Lung (tissue), 12 donors: ENCODE measurements around the gene SDK2. TPM values are rescaled to one million over a fixed set of nuclear protein-coding genes. Genes with fewer than 3 reads are reported as not detected.

Experiments
- ATAC-seq: fragments of 200-7000 bp; cut with Tn5 transposase; one replicate; pipeline ENCODE4 v1.9.1; 2020; ENCODE audit warnings: moderate number of reproducible peaks; ENCODE audit not compliant: insufficient read depth, low FRiP score
- DNase-seq, 3 donors: peaks; one replicate each; pipeline ENCODE4 v3.0.0-alpha.2; 2013 to 2017
- H3K27ac ChIP-seq, 2 donors: one replicate each; pipeline ENCODE4 v1.5.1; 2013; ENCODE audit warnings: mild to moderate bottlenecking in 2 of 2, moderate library complexity in 2 of 2, control low read depth in 1 of 2, inconsistent platforms in 1 of 2, low read depth in 1 of 2, low read length in 1 of 2
- H3K27me3 ChIP-seq, 3 donors: one replicate each; pipeline ENCODE4 v1.5.1; 2013; ENCODE audit warnings: low read length in 2 of 3; ENCODE audit not compliant: control insufficient read depth in 3 of 3, insufficient read depth in 3 of 3
- H3K36me3 ChIP-seq, 4 donors: one replicate each; pipeline ENCODE4 v1.5.1; 2013; ENCODE audit warnings: low read length in 4 of 4, mild to moderate bottlenecking in 1 of 4, moderate library complexity in 1 of 4; ENCODE audit not compliant: control insufficient read depth in 4 of 4, insufficient read depth in 4 of 4
- H3K4me1 ChIP-seq, 5 donors: one replicate each; pipeline ENCODE4 v1.5.1; 2013; ENCODE audit warnings: low read length in 5 of 5, mild to moderate bottlenecking in 2 of 5, moderate library complexity in 1 of 5; ENCODE audit not compliant: control insufficient read depth in 5 of 5, insufficient read depth in 5 of 5
- H3K4me3 ChIP-seq: one replicate; pipeline ENCODE4 v1.5.1; 2013; ENCODE audit warnings: mild to moderate bottlenecking, control low read depth, moderate library complexity
- H3K9ac ChIP-seq, 2 donors: one replicate each; pipeline ENCODE4 v1.5.1; 2013; ENCODE audit warnings: low read length in 2 of 2, control low read depth in 1 of 2; ENCODE audit not compliant: insufficient read depth in 1 of 2
- H3K9me3 ChIP-seq, 4 donors: one replicate each; pipeline ENCODE4 v1.5.1; 2013; ENCODE audit warnings: low read length in 3 of 4, mild to moderate bottlenecking in 1 of 4, moderate library complexity in 1 of 4; ENCODE audit not compliant: control insufficient read depth in 4 of 4, insufficient read depth in 3 of 4
- WGBS, 2 donors: extraction: QIAGEN DNeasy Blood & Tissue Kit; methylation state at CpG; one replicate each; pipeline ENCODE4 v1.1.7; 2013; 5-methylcytosine and 5-hydroxymethylcytosine counted together
- polyA plus RNA-seq, 2 donors: library from polyadenylated mRNA; stranded (reverse); fragments of 200-250 nt; gene quantifications; one replicate each; pipeline ENCODE4 v1.2.1, GENCODE V29; 2013
- total RNA-seq, 2 donors: library from RNA; depleted of rRNA in 1 of 2; stranded (reverse); fragments of >200 nt in 1 of 2; gene quantifications; one replicate each; pipeline ENCODE4 v1.2.1, GENCODE V29; 2014 to 2021
- TF ChIP-seq, protein P1 (sequence below): IDR thresholded peaks from 2 replicates; pipeline ENCODE4 v1.5.1; 2012; ENCODE audit warnings: mild to moderate bottlenecking; ENCODE audit errors: control extremely low read depth, extremely low read depth
- donor health status: control.
- donor health status: control.
- donor health status: Bipolar disorder and iron deficiency.
- donor health status: healthy.
- donor health status: DM: yes; HTN: yes; CAD: no.

The SDK2 gene
- total and polyA plus RNA-seq, 4 donors = 0.91 to 41.7 (median 4.3) TPM

DNA sequence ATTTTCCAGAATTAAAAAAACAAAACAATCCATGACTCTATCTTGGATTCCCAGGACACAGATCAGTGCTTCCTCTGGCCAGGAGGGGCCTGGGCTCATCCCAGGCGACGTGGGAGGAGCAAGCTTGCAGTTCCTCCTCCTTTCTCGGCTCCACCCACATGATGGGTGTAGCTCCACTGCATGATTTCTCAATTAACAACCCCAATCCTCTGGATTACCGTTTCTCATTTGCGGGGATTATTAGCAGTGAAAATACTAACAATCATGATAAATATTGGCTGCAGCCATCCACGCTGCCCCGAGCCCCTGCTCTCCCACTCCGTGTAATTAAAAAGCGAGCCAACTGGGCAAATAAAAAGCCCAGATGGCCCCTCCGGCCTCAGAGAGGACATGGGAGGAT is 46.4 kb upstream of the SDK2 start:
- DNase-seq = no peak
- 74 to 79% methylated on average over 10 of the region's 10 CpGs for WGBS, 2 donors

DNA sequence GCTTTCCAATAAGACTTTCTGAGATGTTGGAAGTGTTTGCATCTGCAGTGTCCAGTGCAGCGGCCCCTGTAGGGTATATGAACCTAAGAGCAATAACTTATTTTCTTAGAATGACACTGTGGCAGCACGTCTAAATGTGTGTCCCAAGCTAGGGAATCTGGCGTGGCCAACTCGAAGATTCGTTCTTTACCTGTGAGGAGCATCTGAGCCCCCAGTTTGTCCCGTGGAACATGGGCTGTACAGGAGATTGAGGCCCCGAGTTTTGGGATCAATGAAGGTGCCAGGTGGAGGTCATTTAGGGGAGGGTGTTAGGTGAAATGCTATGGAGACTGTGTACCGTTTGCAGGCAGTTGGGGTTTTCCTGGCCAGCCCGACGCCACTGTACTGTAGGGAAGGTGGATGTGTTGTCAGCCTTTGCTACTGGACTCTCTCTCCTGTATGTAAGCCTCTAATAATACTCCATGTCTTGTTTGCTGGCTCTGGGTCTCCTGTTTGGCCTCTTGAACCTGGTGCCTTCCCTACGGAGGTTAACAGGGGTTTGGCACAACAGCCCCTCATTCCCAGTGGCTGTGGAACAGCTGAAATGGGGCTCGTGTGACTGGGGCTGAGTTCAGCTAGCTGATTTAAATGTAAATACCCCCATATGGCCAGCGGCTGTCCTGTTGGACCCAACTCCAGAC is 45.5 kb upstream of the SDK2 start:
- no peak overlapping the region for H3K9ac ChIP-seq
- peaks cover 0 to 3% (median 0%) of the 10 kb centered on the region in 4 donors for H3K9me3 ChIP-seq
- no peaks in the 10 kb centered on the region for H3K27me3 ChIP-seq
- H3K27ac ChIP-seq = no peak overlapping the region
- ATAC-seq = no peak
- no peak for DNase-seq
- TF ChIP-seq, protein P1, sequence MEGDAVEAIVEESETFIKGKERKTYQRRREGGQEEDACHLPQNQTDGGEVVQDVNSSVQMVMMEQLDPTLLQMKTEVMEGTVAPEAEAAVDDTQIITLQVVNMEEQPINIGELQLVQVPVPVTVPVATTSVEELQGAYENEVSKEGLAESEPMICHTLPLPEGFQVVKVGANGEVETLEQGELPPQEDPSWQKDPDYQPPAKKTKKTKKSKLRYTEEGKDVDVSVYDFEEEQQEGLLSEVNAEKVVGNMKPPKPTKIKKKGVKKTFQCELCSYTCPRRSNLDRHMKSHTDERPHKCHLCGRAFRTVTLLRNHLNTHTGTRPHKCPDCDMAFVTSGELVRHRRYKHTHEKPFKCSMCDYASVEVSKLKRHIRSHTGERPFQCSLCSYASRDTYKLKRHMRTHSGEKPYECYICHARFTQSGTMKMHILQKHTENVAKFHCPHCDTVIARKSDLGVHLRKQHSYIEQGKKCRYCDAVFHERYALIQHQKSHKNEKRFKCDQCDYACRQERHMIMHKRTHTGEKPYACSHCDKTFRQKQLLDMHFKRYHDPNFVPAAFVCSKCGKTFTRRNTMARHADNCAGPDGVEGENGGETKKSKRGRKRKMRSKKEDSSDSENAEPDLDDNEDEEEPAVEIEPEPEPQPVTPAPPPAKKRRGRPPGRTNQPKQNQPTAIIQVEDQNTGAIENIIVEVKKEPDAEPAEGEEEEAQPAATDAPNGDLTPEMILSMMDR = no peak
- H3K4me1 ChIP-seq = no peaks in the 10 kb centered on the region
- H3K4me3 ChIP-seq = no peak overlapping the region
- 83 to 92% methylated on average over 13 of the region's 13 CpGs for WGBS, 2 donors
- no peaks in the 10 kb centered on the region for H3K36me3 ChIP-seq

More for the DNA sequence above, 46.4 kb upstream of the SDK2 start:
- H3K9me3 ChIP-seq = peaks cover 0 to 3% (median 0%) of the 10 kb centered on the region in 4 donors
- H3K9ac ChIP-seq = no peak overlapping the region
- no peak overlapping the region for H3K27ac ChIP-seq
- TF ChIP-seq, protein P1 = no peak
- ATAC-seq = no peak
- no peak overlapping the region for H3K4me3 ChIP-seq
- no peaks in the 10 kb centered on the region for H3K27me3 ChIP-seq
- H3K36me3 ChIP-seq = no peaks in the 10 kb centered on the region
- no peaks in the 10 kb centered on the region for H3K4me1 ChIP-seq

DNA sequence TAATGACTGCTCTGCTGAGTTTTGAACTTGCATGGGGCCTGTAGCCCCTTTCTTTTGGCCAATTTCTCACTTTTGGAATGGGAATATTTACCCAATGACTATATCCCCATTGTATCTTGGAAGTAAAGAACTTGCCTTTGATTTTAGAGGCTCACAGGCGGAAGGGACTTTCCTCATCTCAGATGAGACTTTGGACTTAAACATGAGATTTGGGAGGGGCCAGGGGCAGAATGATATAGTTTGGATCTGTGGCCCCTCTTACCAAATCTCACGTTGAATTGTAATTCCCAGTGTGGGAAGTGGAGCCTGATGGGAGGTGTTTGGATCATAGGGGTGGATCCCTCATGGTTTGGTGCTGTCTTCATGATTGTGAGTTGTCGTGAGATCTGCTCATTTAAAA is 42.7 kb upstream of the SDK2 start:
- H3K36me3 ChIP-seq = no peaks in the 10 kb centered on the region
- ATAC-seq (no peak), DNase-seq (no peak)
- H3K9me3 ChIP-seq = peaks cover 0 to 10% (median 0%) of the 10 kb centered on the region in 4 donors
- H3K27me3 ChIP-seq = no peaks in the 10 kb centered on the region
- TF ChIP-seq, protein P1 = no peak
- no peak overlapping the region for H3K9ac ChIP-seq
- H3K4me1 ChIP-seq = no peaks in the 10 kb centered on the region
- H3K4me3 ChIP-seq = no peak overlapping the region
- WGBS, 2 donors = 76 to 94% methylated on average over 3 of the region's 3 CpGs
- H3K27ac ChIP-seq = no peak overlapping the region

DNA sequence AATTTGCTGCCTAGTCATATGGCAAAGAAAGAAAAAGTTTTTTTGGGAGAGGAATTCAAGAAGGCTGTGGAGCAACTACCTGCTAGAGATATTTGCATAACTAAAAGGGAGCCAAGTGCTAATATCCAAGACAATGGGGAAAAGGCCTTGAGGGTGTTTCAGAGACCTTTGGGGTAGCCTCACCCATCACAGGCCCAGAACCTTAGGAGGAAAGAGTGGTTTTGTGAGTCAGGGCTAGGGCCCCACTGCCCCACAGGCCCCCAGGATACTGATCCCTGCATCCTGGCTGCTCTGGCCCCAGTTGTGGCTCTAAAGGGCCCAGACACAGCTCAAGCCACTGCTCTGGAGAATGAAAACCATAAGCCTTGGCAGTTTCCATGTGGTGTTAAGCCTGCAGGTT is 41.9 kb upstream of the SDK2 start:
- Histone ChIP-seq H3K4me1 (no peaks in the 10 kb centered on the region), H3K36me3 (no peaks in the 10 kb centered on the region), H3K27me3 (no peaks in the 10 kb centered on the region), H3K9ac (no peak overlapping the region), H3K27ac (no peak overlapping the region), H3K9me3 (peaks cover 0 to 17% (median 0%) of the 10 kb centered on the region in 4 donors), H3K4me3 (no peak overlapping the region)
- TF ChIP-seq, protein P1 = no peak
- ATAC-seq (no peak), DNase-seq (no peak)
